Activated gamma-delta T cell (primary cell): Measurements from ENCODE around the gene CSF1.
"Not testable (repeated sequence)": the region's sequence is repeated elsewhere in the genome, so short reads cannot be mapped to it uniquely, and the experiment has no call there.

Experiments
- DNase-seq: peaks from one replicate; lab custom pipeline; 2025; lab: John Stamatoyannopoulos, UW
- total RNA-seq, 2 donors: gene quantifications; one replicate each; lab custom pipeline; 2026; lab: John Stamatoyannopoulos, UW

The CSF1 gene, protein sequence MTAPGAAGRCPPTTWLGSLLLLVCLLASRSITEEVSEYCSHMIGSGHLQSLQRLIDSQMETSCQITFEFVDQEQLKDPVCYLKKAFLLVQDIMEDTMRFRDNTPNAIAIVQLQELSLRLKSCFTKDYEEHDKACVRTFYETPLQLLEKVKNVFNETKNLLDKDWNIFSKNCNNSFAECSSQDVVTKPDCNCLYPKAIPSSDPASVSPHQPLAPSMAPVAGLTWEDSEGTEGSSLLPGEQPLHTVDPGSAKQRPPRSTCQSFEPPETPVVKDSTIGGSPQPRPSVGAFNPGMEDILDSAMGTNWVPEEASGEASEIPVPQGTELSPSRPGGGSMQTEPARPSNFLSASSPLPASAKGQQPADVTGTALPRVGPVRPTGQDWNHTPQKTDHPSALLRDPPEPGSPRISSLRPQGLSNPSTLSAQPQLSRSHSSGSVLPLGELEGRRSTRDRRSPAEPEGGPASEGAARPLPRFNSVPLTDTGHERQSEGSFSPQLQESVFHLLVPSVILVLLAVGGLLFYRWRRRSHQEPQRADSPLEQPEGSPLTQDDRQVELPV
- 1.8 to 7.4 reads per million in 2 donors for total RNA-seq

DNA sequence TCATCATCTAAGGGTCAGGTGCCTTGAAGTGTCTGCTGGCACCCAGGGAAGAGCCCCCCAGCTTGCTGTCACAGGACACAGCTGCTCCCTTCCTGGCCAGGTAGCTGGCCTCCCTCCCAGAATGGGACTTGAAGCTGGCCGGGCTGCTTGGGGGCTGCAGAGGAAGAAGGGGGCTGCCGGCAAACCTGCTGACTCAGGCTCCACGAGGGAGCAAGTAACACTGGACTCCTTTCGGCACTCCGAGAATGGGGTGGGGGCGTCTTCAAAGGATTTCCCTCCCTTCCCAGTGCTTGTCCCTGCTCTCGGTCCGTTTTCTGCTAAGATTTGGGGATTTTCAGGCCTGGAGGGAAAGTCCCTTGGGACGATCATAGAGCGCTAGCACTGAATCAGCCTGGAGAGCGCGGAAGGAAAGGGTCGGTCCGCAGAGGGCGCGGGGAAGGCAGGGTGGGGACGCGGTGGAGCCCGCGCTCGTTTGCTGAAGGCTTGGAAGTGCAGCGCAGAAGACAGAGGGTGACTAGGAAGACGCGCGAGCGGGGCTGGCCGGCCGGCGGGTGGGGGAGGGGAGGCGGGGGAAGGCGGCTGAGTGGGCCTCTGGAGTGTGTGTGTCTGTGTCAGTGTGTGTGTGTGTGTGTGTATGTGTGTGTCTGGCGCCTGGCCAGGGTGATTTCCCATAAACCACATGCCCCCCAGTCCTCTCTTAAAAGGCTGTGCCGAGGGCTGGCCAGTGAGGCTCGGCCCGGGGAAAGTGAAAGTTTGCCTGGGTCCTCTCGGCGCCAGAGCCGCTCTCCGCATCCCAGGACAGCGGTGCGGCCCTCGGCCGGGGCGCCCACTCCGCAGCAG lies at the start of gene CSF1:
CSF1 (plus strand) TSS at position 727 of the 840 bp plus-strand sequence. CDS start 175 bp downstream, outside the sequence.
- DNase-seq: peak; percentile 22

DNA sequence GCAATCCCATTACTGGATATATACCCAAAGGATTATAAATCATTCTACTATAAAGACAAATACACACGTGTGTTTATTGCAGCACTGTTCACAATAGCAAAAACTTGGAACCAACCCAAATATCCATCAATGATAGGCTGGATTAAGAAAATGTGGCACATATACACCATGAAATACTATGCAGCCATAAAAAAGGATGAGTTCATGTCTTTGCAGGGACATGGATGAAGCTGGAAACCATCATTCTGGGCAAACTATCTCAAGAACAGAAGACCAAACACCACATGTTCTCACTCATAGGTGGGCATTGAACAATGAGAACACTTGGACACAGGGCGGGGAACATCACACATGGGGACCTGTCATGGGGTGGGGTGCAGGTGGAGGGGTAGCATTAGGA lies 49.0 kb upstream of the CSF1 start:
- not testable (repeated sequence) for DNase-seq

DNA sequence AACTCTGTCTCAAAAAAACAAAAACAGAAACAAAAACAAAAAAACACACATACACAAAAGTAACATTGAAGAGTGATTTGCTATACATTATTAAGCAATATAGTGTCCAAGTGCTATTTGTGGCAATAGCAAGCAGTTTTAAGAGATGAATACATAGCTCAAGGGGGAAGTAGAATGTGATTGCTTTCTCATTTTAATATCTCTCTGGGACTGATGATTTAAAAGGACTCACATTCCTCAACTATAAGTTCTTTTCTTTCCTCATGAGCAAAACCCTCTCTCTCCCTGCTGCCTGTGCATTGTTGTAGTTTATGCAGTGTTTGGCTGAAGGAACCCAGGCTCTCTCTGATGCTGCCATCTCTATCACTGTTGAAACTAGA lies 47.0 kb upstream of the CSF1 start:
- no peak for DNase-seq

DNA sequence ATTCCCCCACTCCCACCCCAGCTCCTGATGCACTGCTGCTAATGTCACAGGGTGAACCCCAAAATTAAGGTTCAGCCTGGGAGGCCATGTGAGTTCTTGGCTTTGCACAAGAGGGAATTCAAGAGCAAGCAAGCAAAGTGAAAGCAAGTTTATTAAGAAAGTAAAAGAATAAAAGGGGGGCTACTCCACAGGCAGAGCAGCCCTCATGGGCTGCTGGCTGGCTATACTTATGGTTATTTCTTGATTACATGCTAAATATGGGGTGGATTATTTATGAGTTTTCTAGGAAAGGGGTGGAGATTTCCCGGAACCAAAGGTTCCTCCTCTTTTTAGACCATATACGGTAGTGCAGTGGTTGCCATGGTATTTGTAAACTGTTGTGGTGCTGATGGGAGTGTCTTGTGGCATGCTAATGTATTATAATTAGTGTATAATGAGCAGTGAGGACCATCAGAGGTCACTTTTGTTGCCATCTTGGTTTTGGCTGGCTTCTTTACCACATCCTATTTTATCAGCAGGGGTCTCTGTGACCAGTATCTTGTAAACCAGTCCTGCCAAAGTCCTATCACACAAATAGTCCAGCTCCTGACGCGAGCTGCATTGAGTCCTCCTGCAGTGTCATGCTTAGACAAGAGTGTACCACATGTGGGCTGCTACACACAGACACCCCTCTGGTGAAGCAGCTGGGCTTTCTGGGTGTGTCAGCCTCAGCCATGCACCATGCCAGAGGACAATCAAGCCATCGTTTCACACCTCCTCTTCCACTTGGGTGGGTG lies 46.4 kb upstream of the CSF1 start:
- DNase-seq: no peak

DNA sequence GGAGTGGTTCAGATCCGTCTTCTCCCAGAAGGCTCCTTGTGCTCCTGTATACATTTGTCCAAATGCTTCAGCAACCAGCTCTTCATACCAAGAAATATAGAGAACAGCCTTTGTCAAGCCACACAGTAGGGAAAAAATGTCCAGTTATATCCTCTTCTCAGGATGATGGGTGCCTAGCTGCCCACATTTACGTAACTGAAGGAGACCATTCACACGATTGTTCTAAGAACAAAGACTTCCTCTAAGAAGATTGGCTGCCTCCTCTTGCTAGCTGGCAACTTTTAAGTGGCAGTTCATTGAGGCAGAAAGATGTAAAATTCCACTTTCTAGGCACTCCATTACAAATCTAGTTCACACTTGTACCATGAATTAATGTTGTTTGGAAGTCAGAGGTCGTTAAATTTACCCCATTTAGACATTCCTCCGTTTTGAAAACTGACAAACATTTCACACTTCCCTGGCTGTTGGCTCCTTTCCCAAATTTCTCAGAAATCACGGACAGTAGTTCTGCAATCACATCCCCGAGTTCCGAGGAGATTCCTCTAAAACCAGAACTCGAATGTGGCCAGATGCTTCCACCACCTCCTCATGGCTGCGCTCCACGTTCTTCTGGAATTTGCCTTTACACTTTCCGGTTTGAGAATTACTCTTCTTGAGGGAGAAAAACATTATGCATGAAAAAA lies 45.6 kb upstream of the CSF1 start:
- no peak for DNase-seq

DNA sequence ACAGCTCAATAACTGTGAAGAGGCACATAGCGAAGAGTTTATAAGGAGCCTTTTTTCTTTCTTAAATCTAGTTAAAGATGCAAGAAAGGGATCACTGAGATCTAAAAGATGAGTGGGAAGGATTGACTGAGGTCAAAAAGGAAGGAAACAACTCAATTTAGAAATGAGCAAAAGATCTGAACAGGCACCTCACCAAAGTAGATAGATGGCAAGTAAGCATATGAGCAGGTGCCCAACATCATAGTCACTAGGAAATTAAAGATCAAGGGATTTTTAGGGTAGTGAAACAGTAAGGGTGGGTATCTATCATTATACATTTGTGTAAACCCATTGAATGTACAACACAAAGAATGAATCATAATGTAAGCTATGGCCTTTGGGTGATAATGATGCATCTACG lies 44.6 kb upstream of the CSF1 start:
- DNase-seq: no peak

DNA sequence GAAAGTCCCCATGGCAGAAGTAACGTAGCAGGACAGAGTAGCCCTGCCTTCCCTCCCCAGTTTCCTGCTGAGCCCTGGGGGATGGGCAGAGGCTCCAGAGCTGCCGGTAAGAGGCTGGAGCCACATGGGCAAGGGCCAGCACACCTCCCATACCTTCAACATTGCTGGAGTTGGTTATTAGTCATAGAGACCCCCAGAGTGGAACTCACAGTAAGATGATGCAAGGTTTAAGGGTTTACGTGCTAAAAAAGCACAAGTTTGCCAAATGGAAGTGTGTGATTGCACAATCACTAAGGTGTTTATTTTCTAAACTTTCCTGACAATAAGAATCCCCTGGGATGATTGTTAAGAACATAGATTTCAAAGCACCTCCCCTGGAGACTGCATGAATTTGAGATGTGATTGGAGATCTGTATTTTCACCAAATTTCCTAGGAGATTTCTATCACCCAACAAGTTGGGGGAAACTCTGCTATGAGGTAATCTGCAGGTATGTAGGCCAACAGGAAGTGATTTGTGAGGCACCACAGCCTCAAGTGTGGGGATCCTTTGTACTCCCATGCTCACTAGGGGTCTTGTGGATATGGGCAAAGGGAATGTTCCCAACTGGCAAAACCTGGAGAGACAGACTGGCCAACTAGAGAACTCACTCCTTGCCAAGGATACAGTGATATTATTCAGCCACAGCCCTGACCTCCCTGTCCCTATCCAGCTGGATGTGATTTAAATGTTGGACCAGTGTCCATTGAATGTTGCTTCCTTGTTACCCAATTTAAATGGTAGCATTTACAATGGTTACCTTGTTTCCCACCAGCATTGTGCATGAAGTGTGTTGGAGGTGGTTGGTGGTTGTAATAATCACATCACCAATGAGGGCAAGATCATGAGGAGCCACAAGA lies 37.1 kb upstream of the CSF1 start:
- DNase-seq: no peak

DNA sequence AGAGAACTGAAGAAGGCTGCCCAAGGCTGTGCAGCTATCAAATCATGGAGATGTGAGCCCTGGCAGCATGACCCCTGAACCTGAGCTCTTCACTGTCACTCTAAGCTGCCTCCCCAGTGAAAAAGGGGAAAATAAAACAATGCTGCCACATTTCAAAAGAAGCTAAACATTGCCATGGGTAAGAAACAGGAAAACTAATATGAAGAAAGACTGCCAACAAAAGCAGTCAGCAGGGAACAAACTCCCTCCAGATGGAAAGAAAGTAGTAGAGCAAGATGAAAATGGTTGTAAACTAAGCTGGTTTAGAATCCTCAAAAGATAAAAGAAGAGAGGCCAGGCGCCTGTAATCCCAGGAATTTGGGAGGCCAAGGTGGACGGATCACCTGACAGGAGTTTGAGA lies 36.2 kb upstream of the CSF1 start:
- no peak for DNase-seq

DNA sequence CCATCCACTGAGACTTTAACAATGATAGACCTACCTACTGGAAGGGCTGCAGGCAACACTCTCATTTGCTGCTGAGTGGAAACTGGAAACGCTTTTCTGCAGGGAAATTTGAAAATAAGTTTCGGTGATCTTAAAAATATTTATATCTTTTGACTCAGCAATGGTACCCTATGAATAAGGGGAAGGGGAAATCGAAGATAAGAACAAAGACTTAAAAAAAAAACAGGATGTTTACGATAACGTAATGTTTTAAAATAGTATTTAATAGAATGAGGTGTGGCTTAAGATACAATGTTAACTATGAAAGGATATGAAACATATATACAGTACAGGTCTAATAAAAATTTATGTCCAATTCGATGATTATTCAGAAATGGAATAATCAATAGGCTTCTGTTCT lies 34.8 kb upstream of the CSF1 start:
- no peak for DNase-seq

DNA sequence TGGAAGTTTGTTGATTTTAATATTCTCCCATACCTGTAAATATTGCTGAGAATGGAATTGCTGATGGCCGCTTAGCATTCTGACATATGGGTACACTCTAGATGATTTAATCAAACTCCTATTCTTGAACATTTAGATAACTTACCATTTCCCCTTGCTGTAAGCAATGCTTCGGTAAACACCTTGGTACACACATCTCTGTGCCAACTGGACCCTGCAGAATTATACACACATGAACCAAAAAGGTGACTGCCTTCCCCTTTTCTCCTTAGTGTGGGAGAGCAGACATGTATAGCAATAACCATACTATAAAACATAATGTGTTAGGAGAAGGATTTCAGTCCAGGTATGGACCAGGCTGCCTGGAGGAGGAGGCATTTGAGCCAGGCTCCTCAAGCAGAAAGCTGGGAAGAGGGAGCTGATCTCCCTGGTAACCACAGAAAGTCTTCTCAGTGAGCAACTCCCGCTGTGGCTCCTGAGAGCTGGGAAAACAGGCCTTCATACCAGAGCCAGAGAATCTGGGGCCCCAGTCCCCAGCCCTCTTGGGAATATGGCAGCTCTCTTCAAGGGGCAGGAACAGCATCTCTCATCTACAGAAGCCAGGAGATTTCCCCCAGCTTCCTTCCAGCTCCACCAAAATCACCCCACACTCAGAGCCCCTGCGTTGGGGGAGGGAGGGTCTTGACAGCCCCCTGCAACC lies 33.9 kb upstream of the CSF1 start:
- no peak for DNase-seq

DNA sequence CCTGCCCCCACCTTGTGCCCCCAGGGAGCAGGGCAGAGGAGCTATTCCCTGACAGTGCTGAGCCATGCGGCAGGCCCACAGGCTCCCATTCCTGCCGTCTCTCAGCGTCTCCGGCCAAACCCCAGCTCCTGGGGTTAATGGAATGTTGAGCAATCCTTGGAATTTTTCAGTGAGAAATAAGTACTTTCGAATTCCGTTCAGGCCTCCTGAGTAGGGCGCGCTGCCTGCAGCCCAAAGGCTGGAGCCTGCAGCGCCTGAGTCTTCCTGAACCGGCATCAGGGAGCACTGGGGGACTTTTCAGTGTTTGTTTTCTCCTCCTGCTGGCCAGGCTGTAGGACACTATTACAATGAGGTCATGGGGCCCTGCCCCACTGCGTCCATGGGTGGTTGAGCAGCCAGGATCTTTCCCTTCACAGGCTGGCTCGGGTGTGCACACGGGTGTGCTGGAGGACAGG lies 33.3 kb upstream of the CSF1 start:
- DNase-seq: no peak

DNA sequence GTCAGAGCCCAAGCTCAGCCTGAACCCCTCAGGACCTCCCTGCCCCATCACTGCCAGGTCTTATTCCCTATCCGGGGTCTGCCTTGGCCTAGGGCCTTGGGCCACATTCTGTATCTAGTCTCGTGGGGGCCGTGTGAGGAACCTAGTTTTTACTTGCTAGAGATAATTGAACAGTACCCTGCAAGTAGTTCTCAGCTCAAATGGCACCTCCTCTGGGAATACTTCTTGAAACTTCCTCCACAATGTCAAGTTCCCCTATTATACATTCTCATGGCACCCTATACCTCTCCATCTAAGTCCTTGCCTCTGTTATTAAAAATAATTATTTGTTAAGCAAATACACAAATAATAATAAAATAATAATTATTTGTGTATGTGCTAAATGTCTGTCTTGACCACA lies 32.9 kb upstream of the CSF1 start:
- DNase-seq: no peak

DNA sequence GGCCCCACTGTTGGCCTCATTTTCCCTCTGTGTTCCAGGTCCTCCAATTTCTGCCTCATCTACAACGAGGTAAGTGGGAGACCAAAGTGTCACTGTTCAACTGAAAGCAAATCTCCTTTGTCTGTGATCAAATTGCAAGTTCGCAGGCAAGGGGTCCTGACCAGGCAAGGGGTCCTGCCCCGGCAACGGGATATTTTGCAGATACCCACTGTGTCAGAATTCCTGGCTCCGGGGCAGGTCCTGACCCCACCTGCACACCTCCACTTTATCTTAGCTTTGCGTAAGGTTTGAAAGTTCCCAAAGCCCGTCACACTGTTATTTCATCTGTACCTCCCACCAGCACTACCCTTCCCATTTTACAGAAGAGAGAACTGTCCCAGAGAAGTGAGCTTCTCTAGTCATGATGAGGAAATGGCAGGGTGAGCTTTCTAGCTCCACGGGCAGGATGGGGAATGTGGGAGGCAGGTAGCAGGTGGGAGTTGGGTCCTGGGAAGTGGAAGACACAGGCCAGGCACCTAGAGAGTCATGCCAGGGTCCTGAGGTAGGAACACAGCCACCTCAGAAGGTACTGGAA lies 32.0 kb upstream of the CSF1 start:
- DNase-seq: no peak

DNA sequence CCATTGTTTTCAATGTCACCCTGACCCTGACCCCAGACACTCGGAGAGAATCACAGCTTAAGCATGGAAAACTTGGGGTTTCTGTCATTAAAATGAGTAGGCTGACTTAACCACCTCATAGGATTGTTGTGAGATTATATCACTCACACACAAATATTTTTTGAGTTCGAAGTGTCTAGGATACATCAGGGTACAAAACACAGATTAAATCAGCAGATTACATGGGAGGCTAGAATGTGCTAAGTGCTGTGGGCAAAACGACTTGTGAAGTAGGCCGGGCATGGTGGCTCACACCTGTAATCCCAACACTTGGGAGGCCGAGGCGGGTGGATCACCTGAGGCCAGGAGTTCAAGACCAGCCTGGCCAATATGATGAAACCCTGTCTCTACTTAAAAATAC lies 31.3 kb upstream of the CSF1 start:
- not testable (repeated sequence) for DNase-seq

DNA sequence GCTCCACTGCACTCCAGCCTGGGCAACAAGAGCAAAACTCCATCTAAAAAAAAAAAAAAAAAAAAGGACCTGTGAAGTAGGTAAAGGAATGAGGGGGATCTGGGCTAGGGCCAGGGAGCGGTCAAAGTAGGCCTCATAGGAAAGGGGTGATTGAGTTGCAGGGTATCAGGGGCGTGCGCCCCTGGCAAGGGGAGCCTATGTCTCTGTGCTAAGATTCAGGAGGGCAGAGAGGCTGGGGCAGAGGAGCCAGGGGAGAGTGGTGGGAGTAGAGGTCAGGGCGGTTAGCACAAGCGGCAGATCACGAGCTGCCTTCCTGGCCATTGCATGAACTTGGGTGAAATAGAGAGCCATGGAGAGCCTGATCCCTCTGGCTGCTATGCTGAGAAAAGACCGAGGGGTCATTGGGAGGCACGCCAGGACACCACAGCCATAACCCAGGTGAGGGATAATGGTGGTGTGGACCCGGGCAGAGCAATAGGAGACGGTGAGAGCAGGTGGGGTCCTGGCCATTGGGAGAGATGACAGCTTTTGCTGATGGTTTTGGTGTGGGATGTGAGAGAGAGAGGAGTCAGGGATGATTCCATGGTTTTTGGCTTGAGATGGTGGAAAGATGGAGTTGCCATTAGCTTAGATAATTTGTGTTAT lies 30.6 kb upstream of the CSF1 start:
- no peak for DNase-seq

DNA sequence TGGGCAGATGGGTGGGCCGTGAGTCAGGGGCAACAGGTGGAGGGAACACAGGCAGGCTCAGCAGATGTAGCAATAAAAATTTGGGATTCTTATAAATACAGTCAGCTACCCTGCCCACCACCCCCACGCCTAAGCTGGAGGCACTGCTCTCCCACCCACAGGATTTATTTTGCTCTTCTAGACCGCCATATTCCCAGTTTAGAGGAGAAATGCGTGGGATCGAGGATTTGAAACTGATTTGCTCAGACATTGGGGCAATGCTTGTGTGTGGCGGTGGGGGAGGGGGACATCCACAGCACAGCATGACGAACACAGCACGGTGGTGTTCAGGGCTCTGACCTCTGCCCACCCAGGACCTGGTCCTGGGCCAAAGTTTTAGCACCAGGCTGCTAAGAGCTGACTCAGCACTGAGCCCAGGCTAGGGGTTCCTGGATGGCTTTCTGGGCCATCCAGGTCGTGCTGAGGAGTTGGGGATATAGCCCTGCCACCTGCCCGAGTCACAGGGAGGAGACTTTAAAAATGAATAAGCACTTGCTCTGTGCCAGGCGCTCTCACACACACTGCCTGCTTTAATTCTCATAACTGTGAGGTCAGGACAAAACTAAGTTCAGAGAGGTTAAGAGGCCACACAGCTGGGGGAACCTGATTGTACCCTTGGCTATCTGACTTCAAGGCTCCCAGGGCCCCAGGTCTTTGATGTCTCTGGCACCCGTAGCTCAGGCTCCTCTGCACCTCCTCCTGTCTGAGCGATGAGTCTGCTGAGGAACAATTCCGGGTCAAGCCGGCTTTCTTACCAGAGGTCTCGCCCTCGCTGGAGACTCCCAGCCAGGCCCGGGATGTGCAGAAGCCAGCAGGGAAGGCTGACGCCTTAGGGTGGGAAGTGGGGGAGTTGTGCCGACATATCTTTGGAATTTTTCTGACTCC lies 29.4 kb upstream of the CSF1 start:
- DNase-seq: no peak

DNA sequence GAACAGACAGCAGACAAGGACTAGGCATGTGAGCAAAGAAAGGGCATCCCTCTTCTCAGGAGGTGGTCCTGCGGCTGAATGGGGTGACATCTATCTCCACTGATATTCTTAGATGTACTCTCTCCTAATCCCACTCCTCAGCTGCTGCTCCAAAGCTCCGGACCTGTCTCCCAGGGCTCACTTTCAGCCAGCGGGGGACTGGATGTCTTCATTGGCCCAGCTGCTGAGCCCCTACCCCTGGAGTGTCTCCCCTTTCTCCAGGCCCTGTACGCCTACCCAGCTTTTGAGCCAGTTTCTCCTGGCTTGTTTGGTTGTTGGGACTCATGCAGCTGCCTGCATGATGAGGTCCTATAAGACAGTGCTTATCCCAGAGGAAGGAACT lies 28.8 kb upstream of the CSF1 start:
- DNase-seq: no peak
